Left cardiac atrium (tissue), 4 donors: ENCODE data around the gene MPP2. TPM values are rescaled to one million over a fixed set of nuclear protein-coding genes. Genes with fewer than 3 reads are reported as not detected.
A peak's percentile ranks its signal among the peaks of the same experiment; 100 is the strongest.
"Not testable (repeated sequence)": the region's sequence is repeated elsewhere in the genome, so short reads cannot be mapped to it uniquely, and the experiment has no call there.

Experiments
- ATAC-seq, 2 donors: fragments of 200-7000 bp; cut with Tn5 transposase; one replicate each; pipeline ENCODE4 v1.9.1; 2020; ENCODE audit warnings: mild to moderate bottlenecking in 2 of 2, moderate library complexity in 2 of 2
- DNase-seq: peaks from one replicate; pipeline ENCODE4 v3.0.0-alpha.2; 2020
- intact Hi-C, 2 donors: fragments of 100-400 bp; cut with DNase I; formaldehyde crosslinking; loops; one replicate each; pipeline versions ENCODE4 v1.14.1 to v1.15.1; 2022 to 2023
- total RNA-seq, 2 donors: library from RNA; stranded (reverse); fragmentation: NEBNext Ultra II Directional; extraction: Animal tissue kit (Norgen Biotek cat#: 25700); gene quantifications; one replicate each; pipeline ENCODE4 v1.2.1, GENCODE V29; 2021
- donor health status: DM: no; HTN: yes; CAD: no.
- donor health status: DM: no; HTN: yes; CAD: no; lungs with severe emphysema.
- donor health status: DM: yes; HTN: yes; CAD: no.
- donor health status: Dilated cardiomyopathy.

The MPP2 gene
- total RNA-seq, 2 donors from 2014 or later = 10.7 to 15.9 TPM

DNA sequence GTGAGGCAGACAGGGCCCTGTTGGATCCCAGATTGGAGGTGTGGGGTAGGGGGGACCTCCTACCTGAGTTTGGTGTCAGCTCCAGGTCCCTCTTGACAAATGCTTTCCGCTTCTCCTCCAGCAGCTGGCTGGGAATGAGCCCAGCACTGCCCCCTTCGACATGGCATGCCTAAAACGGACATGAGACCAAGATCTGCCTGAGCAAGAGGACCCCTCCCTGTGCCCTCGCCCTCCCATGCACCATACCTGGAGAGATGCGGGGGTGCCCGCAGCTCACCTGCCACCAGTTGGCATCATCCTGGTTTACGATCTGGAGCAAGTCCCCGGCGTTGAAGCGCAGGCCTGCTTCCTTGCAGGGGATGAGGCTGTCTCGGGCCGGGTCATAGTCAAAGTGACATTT lies 26.2 kb downstream of the MPP2 start:
- no peak for ATAC-seq
- intact Hi-C loops = no loop called here
- DNase-seq = no peak

DNA sequence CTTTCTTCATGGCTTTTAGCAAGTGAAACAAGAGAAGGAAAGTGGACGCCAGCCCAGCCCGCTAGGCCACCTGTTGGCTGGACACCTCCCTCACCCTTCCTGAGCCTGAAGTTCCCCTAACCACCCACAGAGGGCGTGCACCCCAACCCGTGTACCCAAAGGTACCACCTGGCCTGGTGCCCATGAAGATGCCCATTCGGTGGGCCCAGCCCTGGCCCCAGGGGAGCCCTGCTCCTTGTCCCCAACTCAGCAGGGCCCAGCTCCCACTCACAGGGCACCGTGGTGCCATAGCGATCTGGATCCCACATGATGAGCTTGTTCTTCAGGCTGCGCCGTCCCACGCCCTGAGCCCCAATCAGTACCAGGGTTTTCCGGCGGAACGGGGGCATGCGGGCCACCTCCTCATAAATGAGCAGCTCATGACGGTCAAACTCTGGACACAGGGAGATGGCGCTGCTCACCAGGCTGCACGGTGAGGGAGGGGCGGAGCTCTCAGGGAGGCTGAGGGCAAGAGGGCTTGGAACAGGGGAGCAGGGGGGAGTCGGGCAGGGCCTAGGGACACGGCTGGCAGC lies 26.8 kb downstream of the MPP2 start:
- DNase-seq = peak; percentile 49
- intact Hi-C loops = no loop called here
- no peak for ATAC-seq

DNA sequence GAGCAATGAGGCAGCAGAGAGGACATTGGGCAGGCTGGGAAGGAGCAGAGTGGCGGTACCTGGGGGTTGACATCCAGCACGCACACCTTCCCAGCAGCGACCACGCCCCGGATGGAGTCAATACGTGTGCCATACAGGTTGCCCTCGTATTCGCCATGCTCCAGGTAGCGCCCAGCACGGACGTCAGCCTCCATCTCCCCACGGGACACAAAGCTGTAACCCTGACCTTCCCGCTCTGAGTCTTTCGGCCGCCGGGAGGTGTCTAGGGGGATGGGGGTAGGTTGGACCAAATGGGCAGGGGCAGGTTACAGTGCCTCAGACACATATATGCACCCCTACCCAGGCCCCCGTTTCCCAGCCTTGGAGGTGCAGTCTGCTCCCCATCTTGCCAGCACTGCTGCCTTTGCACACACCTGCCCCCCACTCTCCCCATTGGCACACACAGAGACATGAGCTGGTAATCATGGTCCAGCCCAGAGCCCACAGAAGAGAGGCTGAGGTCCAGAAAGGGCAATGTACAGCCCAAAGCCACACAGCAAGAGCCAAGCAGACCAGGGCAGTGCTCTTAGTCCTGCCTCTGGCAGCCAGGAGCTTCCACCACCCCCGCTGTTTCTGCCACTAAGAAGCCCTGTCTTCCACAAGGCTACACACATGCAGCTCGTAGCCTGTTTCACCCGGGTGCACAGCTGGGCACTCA lies 27.5 kb downstream of the MPP2 start:
- DNase-seq = no peak
- intact Hi-C loops = no loop called here
- ATAC-seq = no peak

DNA sequence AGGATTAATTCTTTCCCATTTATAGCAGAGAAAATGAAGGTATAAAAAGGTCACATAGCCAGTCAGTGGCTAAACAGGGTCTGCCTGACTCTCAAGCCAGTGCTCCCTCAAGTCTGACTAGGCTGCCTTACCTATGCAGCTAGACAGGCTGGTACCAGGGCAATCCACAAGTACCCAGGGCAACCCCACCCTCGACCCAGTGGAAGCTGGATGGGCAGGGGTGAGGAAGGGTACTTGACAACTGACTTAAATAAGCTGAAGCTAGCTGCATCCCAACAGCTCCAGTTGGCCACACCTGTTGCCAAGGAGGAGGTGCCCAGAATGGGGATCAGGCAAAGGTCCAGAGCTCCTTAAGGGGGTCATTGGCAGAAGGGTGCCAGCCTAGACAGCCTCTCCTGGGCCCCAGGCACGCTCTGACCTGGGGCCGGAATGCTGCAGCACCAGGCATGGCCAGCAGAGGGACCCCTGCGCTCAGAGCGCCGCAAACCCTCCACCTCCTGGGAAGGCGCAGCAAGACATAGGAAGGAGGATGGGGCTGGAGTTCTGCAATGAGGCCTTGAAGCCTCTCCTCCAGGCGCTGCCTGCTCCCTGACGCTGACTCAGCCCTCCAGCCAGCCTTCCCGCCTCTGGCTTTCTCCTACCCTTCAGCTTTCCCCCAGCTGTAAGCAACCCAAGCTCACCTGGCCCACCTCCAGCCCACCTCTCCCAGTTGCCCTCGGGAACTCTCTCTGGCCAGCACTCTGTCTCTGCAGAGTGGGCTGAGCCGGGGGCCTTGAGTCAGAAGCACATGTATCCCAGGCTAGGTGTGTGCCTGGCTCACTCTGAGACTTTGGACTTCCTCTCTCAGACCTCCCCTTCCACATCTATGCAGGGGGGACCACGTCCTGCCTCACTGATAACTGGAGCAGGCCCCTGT lies 28.8 kb downstream of the MPP2 start:
- intact Hi-C loops = no loop called here
- peak; percentile 71 for DNase-seq

DNA sequence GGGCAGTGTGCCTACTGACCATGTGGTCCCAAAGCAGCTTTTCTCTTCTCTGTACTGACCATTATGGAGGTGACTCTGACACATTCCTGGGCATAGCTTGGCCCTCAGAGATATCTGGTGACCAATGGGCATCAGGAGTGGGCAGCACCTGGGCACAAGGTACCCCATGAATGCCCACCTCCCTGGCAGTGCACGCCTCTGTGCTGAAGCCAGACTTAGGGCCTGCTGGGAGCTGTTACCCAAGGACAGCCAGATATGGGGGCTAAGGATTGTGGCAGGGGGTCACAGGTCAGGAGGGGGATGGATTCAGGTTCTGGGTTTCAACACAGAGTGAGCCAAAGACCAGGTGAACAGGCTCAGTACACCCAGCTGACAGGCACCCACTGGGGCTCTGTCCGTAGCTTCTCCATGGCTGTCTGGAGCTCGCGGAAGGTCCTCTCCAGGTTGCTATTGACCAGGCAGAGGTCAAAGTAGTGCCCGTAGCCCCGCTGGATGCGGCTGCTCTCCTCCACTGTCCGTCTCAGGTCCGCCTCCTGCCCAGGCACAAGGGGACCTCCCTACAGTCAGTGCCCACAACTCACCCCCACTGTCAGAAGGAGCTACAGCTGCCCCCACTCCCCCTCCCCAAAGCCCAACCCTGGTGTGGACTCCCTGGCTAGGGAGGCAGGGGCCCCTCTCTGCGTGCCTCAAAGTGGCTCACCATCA lies 29.7 kb downstream of the MPP2 start:
- ATAC-seq = no peak
- no peak for DNase-seq
- intact Hi-C loops = no loop called here

More for the DNA sequence above, 28.8 kb downstream of the MPP2 start:
- ATAC-seq = peak; percentile 82 to 84

DNA sequence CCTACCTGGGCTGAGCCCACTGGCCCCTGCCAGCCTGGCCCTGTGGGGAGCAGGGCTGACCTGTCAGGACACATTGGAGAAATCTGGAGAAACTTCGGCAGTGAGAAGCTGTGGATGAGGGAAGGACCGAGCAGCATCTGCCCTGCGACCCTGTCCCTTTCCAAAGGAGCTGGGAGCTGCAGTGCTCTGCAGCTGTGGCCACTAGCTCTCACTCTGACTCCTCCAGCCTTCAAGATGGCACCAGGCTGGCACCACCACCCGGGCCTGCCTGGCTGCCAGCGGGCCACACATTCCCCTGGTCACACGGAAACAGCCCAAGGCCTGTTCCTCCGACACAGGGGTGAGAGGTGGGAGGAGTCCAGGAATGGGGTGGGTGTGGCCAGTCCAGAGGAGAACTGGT lies 30.3 kb downstream of the MPP2 start:
- no peak for DNase-seq
- ATAC-seq = no peak
- intact Hi-C loops = no loop called here

DNA sequence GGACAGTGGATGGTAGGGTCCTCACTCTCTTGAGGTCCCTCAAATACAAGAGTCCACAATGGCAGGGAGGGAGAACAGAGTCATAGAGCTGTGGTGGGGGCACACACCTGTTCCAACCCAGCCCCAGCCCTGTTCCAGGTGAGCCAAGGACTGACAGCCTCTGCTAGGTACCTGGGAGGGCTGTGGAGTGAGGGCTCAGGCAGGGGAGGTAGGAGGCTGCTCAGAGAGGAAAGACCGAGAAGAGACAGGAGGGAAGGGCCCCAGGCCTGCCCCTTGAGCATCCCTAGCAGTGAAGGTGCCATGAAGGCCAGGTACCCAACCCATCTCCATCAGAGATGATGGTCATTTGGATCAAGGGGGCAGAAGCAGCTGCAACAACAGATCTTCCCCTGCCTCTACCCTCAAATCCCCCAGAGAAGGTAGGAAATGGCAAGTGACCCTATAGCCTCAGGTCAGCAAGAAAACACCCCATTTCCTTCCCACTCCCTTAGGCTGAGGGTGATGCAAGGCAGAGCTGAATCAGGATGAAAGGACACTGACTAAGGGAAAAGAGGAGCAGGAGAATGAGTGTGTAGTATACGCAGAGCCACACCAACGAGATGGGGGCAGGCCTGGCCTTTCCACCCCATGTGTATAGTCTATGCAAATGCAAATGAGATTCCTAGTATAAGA lies 31.7 kb downstream of the MPP2 start:
- no peak for ATAC-seq
- no peak for DNase-seq
- intact Hi-C loops = no loop called here

DNA sequence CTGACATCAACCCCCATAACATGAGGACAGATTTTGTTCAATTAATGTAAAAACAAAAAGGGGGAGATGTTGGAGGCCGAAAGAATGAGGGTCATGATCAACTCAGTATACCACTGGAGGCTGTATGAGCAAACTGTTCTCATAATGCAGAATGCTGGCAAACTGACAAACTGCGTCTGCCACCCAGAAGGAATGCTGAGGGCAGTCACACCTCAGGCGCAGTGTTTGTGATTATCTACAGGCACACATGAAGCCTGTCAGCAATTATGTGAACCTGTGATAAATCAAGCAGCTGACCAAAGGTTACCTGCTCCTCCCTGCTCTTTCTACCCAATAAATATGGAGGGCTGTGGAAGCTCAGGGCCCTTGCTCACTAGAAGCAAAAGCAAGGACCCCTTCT lies 33.0 kb downstream of the MPP2 start:
- ATAC-seq = peak; percentile 18 to 46
- intact Hi-C loops = no loop called here

DNA sequence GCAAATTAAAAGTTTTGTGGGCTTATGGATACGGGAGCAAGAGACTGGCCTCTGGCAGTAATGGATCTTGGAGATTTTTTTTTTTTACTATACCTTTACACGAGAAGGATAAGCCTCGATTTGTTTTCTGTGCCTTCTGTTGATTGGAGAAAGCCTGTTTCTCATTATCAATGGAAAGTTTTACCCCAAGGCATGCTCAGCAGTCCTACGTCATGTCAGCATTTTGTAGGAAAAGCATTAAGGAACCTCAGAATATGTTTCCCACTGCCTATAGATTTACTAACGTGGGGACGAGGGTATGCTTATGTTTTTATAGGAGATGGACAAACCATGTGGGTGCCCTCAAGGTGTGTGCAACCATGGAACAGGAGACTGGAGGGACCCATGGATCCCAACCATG lies 33.5 kb downstream of the MPP2 start:
- no peak for DNase-seq
- ATAC-seq = no peak
- intact Hi-C loops = loop anchor here in 1 of 2 donors (2.0 kb wide), 1 partner anchor 51 kb away; no protein-coding TSS in a partner anchor

More for the DNA sequence above, 33.0 kb downstream of the MPP2 start:
- peak; percentile 62 for DNase-seq

DNA sequence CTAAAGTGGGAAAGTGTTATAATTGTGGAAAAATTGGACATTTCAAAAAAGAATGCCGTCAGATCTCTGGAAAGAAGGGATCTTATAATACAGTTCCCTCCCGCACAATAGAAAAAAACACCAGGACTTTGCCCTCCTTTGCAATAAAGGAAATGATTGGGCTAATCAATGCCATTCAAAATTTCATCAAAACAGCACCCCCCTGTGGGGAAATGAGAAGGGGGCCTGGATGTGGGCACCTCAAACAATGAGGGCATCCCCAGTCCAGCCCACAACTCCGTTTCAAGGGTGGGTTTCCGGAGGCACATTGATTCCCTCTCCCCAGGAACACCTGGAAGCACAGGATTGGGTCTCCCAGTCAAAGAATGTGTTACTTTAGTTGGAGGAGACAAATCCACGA lies 34.2 kb downstream of the MPP2 start:
- DNase-seq (no peak), ATAC-seq (no peak)
- intact Hi-C loops = loop anchor here in 1 of 2 donors (2.0 kb wide), 1 partner anchor 50 kb away; no protein-coding TSS in a partner anchor

DNA sequence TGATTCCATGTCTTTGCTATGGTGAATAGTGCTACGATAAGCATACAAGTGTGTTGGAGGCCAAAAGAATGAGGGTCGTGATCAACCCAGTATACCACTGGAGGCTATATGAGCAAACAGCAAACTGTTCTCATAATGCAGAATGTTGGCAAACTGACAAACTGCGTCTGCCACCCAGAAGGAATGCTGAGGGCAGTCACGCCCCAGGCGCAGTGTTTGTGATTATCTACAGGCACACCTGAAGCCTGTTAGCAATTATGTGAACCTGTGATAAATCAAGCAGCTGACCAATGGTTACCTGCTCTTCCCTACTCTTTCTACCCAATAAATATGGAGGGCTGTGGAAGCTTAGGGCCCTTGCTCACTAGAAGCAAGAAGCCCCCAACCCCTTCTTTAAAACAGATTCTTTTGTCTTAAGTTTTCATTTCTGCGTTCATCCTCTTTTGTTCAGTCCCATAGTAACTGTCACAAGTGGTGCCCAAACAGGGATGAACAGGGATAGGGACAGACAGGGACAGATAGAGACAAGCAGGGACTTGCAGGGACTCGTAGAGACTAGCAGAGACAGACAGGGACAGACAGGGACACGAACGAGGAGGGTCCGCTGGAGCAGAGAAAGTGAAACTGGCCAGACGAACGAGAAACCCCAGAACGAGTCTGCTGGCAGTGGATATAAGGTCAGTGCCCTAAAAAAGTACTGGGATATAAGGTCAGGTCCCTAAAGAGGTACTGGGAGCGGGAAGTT lies 35.2 kb downstream of the MPP2 start:
- intact Hi-C loops = loop anchor here in 1 of 2 donors (2.0 kb wide), 1 partner anchor 49 kb away; no protein-coding TSS in a partner anchor
- DNase-seq = no peak
- ATAC-seq = peak in 1 of 2 donors; percentile 20

DNA sequence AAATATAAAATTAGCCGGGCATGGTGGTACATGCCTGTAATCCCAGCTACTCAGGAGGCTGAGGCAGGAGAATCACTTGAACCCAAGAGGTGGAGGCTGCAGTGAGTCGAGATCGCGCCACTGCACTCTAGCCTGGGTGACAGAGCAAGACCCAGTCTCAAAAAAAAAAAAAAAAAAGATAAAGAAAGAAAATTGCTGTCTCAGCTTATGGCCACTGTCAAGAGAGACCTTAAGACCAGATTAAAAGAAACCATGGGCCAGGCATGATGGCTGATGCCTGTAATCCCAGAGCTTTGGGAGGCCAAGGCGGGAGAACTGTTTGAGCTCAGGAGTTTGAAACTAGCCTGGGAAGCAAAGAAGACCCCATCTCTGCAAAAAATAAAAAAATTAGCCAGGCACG lies 38.3 kb downstream of the MPP2 start:
- ATAC-seq, intact Hi-C loops, DNase-seq: not testable (repeated sequence)

DNA sequence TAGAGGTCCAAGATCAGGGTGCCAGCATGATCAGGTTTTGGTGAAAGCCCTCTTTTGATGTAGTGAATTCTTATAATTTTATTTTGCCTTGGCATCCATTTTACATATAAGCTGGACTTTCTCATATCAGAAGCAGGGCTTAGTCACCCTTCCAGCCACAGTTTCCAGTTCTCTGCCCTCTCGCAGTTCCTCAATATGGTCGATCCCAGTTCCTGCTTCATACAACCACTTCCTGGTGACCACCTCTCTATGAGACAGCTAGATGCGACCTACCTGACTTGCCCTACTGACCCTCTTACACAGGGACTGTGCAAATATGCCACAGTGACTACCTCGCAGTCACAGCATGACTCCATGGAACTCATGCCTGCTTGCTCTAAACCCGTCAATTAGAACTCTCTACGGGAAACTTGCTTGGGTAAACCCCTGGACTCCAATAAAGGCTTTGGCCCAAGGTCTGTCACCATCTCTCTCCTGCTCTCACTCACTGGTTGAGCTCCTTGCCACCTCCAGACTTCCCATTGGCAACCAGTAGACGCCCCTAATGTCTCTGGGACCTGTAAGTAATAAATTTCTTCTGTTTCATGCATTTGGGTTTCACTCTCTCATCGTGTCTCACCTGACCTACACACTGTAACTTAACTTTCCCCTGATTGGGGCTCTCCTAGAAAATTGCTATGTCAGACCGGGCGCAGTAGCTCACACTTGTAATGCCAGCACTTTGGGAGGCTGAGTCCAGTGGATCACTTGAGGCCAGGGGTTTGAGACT lies 38.9 kb downstream of the MPP2 start:
- DNase-seq = no peak
- intact Hi-C loops = no loop called here
- no peak for ATAC-seq

DNA sequence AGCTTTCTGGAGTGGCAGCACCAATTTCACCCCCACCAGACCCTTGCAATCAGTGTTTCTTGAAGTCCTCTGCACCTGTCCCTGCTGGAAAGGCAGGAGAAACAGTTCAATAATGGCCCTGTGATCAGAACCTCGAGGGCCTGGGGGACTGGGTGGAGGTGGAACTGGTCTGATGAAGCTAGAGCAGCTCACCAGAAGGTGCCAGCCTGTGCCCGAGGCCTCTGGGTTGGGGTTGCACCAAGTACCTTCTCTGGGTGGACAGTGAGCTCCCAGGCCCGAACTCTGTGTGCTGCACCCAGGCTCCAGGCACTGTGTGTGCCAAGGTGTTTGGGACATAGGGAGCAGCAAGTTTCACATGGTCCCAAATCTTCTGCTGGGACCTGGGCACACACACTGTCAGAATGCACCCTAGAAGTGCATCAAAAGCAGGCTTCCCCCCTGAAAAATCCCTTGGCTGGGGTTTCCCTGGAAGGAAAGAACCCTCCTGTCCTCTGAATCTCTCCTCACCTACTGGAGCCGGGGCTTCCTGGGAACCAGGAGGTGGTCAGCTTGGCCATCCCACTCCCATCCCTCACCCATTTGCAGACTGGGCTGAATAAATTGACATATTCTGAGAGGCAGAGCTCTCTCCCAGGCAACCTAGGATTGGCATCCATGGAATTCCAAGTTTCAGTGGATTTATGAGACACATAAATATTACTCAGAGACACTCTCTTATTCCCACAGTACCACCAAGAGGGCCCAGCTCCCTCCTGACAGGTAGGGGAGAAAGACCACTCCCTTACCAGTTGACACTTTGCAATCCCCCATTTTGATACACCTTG lies 43.0 kb downstream of the MPP2 start:
- no peak for DNase-seq
- intact Hi-C loops = no loop called here
- no peak for ATAC-seq

DNA sequence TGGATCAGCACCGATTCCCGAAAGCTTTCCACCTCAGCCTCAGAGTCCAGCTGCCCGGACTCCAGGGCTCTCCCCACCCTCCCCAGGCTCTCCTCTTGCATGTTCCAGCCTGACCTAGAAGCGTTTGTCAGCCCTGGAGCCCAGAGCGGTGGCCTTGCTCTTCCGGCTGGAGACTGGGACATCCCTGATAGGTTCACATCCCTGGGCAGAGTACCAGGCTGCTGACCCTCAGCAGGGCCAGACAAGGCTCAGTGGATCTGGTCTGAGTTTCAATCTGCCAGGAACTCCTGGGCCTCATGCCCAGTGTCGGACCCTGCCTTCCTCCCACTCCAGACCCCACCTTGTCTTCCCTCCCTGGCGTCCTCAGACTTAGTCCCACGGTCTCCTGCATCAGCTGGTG lies 45.4 kb downstream of the MPP2 start:
- no peak for ATAC-seq
- no peak for DNase-seq

DNA sequence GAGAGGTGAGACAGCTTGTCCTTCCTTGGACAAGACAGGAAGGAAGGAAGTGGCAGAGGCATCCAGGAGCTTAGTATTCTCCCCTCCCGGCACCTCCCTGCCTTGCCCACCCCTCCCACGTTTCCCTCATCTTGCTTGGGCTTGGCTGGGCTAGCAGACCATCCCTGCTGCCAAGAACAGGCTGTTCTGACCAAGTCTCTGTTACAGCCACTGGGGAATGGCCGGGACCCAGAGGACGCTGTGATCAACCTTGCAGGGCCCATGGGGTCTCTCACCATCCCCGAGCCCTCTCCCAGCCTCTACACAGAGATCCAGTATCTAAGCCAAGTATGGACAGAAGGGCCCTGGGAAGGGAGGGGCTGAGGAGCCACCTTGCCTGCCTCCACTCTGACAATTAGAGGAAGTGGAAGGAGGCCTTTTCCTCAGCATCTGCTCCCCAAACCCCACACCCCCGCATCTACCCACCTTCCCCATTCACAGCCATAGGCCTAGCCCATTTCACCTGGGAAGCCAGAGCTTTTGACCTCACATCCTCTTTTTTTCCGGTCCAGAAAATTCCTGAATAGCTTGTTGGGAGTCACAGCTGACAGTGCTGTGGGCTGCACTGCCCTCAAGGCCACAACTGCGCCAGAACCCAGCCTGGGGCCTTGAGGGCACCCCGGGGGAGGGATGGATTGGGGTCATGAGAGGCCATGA lies 46.3 kb downstream of the MPP2 start:
- intact Hi-C loops = no loop called here
- peak; percentile 57 for DNase-seq
- ATAC-seq = peak; percentile 72 to 73

More for the DNA sequence above, 45.4 kb downstream of the MPP2 start:
- intact Hi-C loops = no loop called here
